HG03571 (cell line): ENCODE measurements around the gene BANF1.
A peak's percentile ranks its signal among the peaks of the same experiment; 100 is the strongest.

Source experiments
- ATAC-seq: cut with Tn5 transposase; IDR thresholded peaks from one replicate; pipeline ENCODE4 v1.9.1; 2021; ENCODE audit not compliant: unreplicated experiment

The BANF1 gene

GRCh38 chr11:65978391-65979238, 23.7 kb upstream of the BANF1 start:
- ATAC-seq: no peak

GRCh38 chr11:65979261-65979759, 23.0 kb upstream of the BANF1 start:
- no peak for ATAC-seq

- ATAC-seq: no peak
These were observed 21.1 kb upstream of the BANF1 start for GRCh38 chr11:65981101-65981740.

- no peak for ATAC-seq
These were observed 20.1 kb upstream of the BANF1 start for GRCh38 chr11:65981972-65982823.

- ATAC-seq: no peak
These were observed 19.3 kb upstream of the BANF1 start for GRCh38 chr11:65982824-65983588.

GRCh38 chr11:65983589-65983987, 18.7 kb upstream of the BANF1 start:
- no peak for ATAC-seq

- ATAC-seq: no peak
These were observed 15.0 kb upstream of the BANF1 start for GRCh38 chr11:65987336-65987735.

GRCh38 chr11:65988791-65989592, 13.3 kb upstream of the BANF1 start:
- ATAC-seq: peak; percentile 88

GRCh38 chr11:65992056-65992455, 10.2 kb upstream of the BANF1 start:
- no peak for ATAC-seq

GRCh38 chr11:65997286-65997685, 5.0 kb upstream of the BANF1 start:
- ATAC-seq: no peak

- peak; percentile 39 for ATAC-seq
These were observed 434 bp downstream of the BANF1 start for GRCh38 chr11:66002648-66003225.

- ATAC-seq: no peak
These were observed 988 bp downstream of the BANF1 start for GRCh38 chr11:66003291-66003690.

- no peak for ATAC-seq
These were observed 1.9 kb downstream of the BANF1 start for GRCh38 chr11:66004186-66004585.

- ATAC-seq: no peak
These were observed 4.0 kb downstream of the BANF1 start for GRCh38 chr11:66006134-66006890.

- no peak for ATAC-seq
These were observed 4.5 kb downstream of the BANF1 start for GRCh38 chr11:66006891-66007176.

- no peak for ATAC-seq
These were observed 4.9 kb downstream of the BANF1 start for GRCh38 chr11:66007201-66007634.

GRCh38 chr11:66008095-66008467, 5.8 kb downstream of the BANF1 start:
- no peak for ATAC-seq

- no peak for ATAC-seq
These were observed 6.3 kb downstream of the BANF1 start for GRCh38 chr11:66008468-66009101.
